ENCODE data around the gene KRT76. TPM values are rescaled to one million over a fixed set of nuclear protein-coding genes. Genes with fewer than 3 reads are reported as not detected.

Gene KRT76
- total RNA-seq, 1 donor from 2014 or later, result not detected

DNA sequence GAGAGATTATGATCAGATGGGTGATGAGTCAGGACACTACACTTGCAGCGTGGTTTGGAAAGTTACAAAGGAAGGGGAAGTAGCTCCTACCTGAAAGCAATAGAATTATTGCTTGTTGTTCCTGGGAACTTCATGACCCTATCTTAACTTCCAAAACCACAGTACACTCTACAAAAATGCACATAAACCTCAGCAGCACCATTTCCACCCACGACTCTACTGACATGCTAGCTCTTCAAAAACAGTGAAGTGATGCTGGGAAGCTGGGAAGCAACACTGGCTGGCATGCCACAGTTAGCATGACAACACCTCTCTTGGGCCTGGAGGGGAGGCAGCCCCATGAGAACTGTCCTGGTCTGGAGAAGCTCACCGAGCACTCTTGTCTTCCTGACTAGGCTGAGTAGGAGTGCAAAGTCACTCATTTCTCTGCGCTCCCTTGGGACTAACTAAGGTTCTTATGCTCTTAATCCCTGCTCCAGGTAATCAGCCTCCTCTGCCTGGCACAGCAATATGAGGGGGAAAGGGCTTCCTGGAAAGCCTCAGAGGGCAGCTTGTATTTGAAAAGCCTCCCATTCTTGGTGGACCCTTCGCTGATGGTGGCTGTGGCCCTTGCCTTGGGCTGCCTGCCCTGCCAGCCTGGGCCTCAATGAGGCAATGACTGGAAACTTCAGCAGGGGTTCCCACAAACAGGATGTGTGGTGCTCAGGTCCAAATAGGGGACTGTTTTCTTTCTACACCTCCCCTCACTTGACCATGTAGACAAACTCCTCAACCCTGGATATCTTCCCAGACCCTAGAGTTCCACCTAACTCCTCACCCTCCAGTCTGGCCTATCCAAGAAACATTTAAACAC lies 17.6 kb upstream of the KRT76 start:
- H3K36me3 Mint-ChIP-seq (ENCODE audit: unreplicated experiment), result no peaks in the 10 kb centered on the region
- no peak for TF ChIP-seq CTCF (IDR thresholded peaks at IDR 0.05)
- H3K27me3 Mint-ChIP-seq (ENCODE audit: unreplicated experiment), result peaks cover 27% of the 10 kb centered on the region
- H3K4me3 Mint-ChIP-seq (ENCODE audit: unreplicated experiment), result no peak overlapping the region
- H3K4me1 Mint-ChIP-seq (ENCODE audit: unreplicated experiment), result no peaks in the 10 kb centered on the region
- H3K27ac Mint-ChIP-seq (ENCODE audit: unreplicated experiment), result no peak overlapping the region
- H3K9me3 Mint-ChIP-seq (ENCODE audit: unreplicated experiment), result no peaks in the 10 kb centered on the region
- no peak for DNase-seq (ENCODE audit: extremely low spot score, unreplicated experiment)

DNA sequence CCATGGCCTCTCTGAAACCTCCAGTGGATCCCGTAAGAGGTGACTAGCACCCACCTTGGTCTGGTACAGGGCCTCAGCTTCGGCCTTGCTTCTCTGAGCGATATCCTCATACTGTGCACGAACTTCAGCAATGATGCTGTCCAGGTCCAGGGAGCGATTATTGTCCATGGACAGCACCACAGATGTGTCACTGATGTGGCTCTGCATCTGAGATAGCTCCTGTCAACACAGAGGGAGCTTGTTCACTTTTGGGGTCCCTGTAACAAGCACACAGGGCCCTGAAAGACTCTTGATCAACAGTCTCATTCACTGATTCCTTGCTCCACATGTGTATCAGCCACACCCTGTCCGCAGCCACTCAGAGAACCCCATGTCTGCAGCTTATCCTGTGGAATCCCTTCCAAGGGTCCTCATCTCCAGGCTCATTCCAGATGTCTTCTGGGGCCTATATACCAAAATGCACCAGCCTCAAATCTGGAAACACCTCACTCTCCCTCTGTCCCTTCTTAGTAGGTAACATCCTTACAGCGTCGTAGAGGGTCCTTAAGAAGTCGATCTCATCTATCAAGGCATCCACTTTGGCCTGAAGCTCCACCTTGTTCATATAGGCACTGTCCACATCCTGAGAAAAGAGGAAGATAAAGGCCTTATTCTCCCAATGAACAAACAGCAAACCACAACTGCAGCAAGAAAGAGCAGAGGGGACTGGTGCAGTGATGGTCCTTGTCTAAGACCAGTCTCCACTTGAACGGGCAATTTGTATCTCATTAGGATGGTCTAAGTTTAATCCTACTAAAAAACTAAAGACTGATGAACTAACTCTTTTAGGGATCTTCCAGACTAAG lies 15.3 kb upstream of the KRT76 start:
- Mint-ChIP-seq H3K36me3 (ENCODE audit: unreplicated experiment) (no peaks in the 10 kb centered on the region), H3K27me3 (ENCODE audit: unreplicated experiment) (peaks cover 25% of the 10 kb centered on the region), H3K27ac (ENCODE audit: unreplicated experiment) (no peak overlapping the region), H3K4me1 (ENCODE audit: unreplicated experiment) (no peaks in the 10 kb centered on the region), H3K9me3 (ENCODE audit: unreplicated experiment) (no peaks in the 10 kb centered on the region), H3K4me3 (ENCODE audit: unreplicated experiment) (no peak overlapping the region)
- no peak for DNase-seq (ENCODE audit: extremely low spot score, unreplicated experiment)
- TF ChIP-seq CTCF (IDR thresholded peaks at IDR 0.05), result no peak

- H3K4me3 Mint-ChIP-seq (ENCODE audit: unreplicated experiment), result no peak overlapping the region
- DNase-seq (ENCODE audit: extremely low spot score, unreplicated experiment), result no peak
- no peaks in the 10 kb centered on the region for H3K4me1 Mint-ChIP-seq (ENCODE audit: unreplicated experiment)
- H3K36me3 Mint-ChIP-seq (ENCODE audit: unreplicated experiment), result no peaks in the 10 kb centered on the region
- no peaks in the 10 kb centered on the region for H3K9me3 Mint-ChIP-seq (ENCODE audit: unreplicated experiment)
- H3K27me3 Mint-ChIP-seq (ENCODE audit: unreplicated experiment), result peaks cover 30% of the 10 kb centered on the region
- no peak overlapping the region for H3K27ac Mint-ChIP-seq (ENCODE audit: unreplicated experiment)
- TF ChIP-seq CTCF (IDR thresholded peaks at IDR 0.05), result no peak
Observed at GRCh38 chr12:52791271-52792184, 14.4 kb upstream of the KRT76 start.

DNA sequence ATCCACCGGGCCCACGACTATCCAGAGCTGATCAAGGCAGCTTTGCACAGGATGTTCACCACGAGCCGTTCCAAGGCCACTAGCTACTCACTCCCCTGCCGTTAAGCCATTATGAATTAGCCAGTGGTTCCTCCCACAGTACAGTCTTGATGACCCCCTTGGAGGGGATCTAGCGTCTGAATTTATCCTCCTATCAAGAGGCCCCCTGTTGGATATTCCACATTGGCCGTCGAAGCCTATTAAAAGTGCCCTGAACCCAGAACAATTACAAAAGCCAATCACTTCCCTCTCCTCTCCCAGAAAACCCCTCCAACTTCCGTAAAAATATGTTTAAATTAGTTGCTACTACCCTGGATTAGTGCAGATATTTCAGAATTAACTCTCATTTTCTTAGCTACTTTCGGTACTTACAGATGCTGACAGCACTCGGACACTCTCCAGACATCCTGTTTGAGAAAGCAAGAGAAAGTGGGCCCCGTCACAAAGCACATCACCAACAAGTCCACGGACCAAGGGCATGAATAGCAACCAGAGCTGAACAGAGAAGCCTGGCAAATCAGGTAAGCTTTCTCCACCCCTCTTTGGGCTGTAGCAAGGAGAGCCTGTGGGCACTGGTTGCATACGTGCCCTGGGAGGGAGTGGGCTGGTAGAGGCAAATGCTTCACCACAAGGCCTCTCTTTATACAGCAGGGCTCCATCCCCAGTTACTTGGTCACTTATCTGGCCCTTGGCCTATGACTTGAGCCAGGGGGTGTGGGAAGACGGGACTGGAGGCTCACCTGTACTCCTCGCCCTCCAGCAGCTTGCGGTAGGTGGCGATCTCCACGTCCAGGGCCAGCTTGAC lies 13.5 kb upstream of the KRT76 start:
- no peaks in the 10 kb centered on the region for H3K9me3 Mint-ChIP-seq (ENCODE audit: unreplicated experiment)
- no peak for DNase-seq (ENCODE audit: extremely low spot score, unreplicated experiment)
- H3K27ac Mint-ChIP-seq (ENCODE audit: unreplicated experiment), result no peak overlapping the region
- H3K4me1 Mint-ChIP-seq (ENCODE audit: unreplicated experiment), result no peaks in the 10 kb centered on the region
- H3K36me3 Mint-ChIP-seq (ENCODE audit: unreplicated experiment), result no peaks in the 10 kb centered on the region
- TF ChIP-seq CTCF (IDR thresholded peaks at IDR 0.05), result no peak
- H3K27me3 Mint-ChIP-seq (ENCODE audit: unreplicated experiment), result peaks cover 33% of the 10 kb centered on the region
- no peak overlapping the region for H3K4me3 Mint-ChIP-seq (ENCODE audit: unreplicated experiment)

Measured in osteocyte (in vitro differentiated cells).